ENCODE data around the gene CDK19.

- TF ChIP-seq CTCF (IDR thresholded peaks at IDR 0.05) (no peak), POLR2A (IDR thresholded peaks at IDR 0.05) (no peak)
Measured at GRCh38 chr6:110786696-110787095, 28.6 kb downstream of the CDK19 start.

Measured in testis (tissue), 2 donors.